ENCODE data around the gene RPTOR.

The RPTOR gene

GRCh38 chr17:80936218-80936617 lies 391.6 kb downstream of the RPTOR start:
- no peak for TF ChIP-seq GATA2 (IDR thresholded peaks at IDR 0.05; ENCODE audit: low read depth, low read length)
- no peak for TF ChIP-seq GATA3 (IDR thresholded peaks at IDR 0.05; ENCODE audit: low read depth, low read length)

- TF ChIP-seq GATA3 (IDR thresholded peaks at IDR 0.05; ENCODE audit: low read depth, low read length) (no peak), GATA2 (IDR thresholded peaks at IDR 0.05; ENCODE audit: low read depth, low read length) (no peak)
Measured at GRCh38 chr17:80936723-80937122, 392.1 kb downstream of the RPTOR start.

- TF ChIP-seq GATA2 (IDR thresholded peaks at IDR 0.05; ENCODE audit: low read depth, low read length), result no peak
- TF ChIP-seq GATA3 (IDR thresholded peaks at IDR 0.05; ENCODE audit: low read depth, low read length), result no peak
Measured at GRCh38 chr17:80937462-80938381, 393.1 kb downstream of the RPTOR start.

- no peak for TF ChIP-seq GATA3 (IDR thresholded peaks at IDR 0.05; ENCODE audit: low read depth, low read length)
Measured at GRCh38 chr17:80938556-80938955, 393.9 kb downstream of the RPTOR start.

- TF ChIP-seq GATA3 (IDR thresholded peaks at IDR 0.05; ENCODE audit: low read depth, low read length) (no peak), GATA2 (IDR thresholded peaks at IDR 0.05; ENCODE audit: low read depth, low read length) (no peak)
Measured at GRCh38 chr17:80939151-80940145, 394.8 kb downstream of the RPTOR start.

- TF ChIP-seq GATA3 (IDR thresholded peaks at IDR 0.05; ENCODE audit: low read depth, low read length), result no peak
Measured at GRCh38 chr17:80940171-80941123, 395.8 kb downstream of the RPTOR start.

GRCh38 chr17:80941171-80941570 lies 396.5 kb downstream of the RPTOR start:
- TF ChIP-seq GATA2 (IDR thresholded peaks at IDR 0.05; ENCODE audit: low read depth, low read length) (no peak), GATA3 (IDR thresholded peaks at IDR 0.05; ENCODE audit: low read depth, low read length) (no peak)

- TF ChIP-seq GATA3 (IDR thresholded peaks at IDR 0.05; ENCODE audit: low read depth, low read length) (no peak), GATA2 (IDR thresholded peaks at IDR 0.05; ENCODE audit: low read depth, low read length) (no peak)
Measured at GRCh38 chr17:80941743-80942422, 397.2 kb downstream of the RPTOR start.

- TF ChIP-seq GATA2 (IDR thresholded peaks at IDR 0.05; ENCODE audit: low read depth, low read length) (no peak), GATA3 (IDR thresholded peaks at IDR 0.05; ENCODE audit: low read depth, low read length) (no peak)
Measured at GRCh38 chr17:80942423-80943345, 398.0 kb downstream of the RPTOR start.

- no peak for TF ChIP-seq GATA3 (IDR thresholded peaks at IDR 0.05; ENCODE audit: low read depth, low read length)
- TF ChIP-seq GATA2 (IDR thresholded peaks at IDR 0.05; ENCODE audit: low read depth, low read length), result no peak
Measured at GRCh38 chr17:80943346-80944145, 398.9 kb downstream of the RPTOR start.

- TF ChIP-seq GATA2 (IDR thresholded peaks at IDR 0.05; ENCODE audit: low read depth, low read length) (no peak), GATA3 (IDR thresholded peaks at IDR 0.05; ENCODE audit: low read depth, low read length) (no peak)
Measured at GRCh38 chr17:80944326-80944725, 399.7 kb downstream of the RPTOR start.
